H4 (cell line): ENCODE measurements around the gene CLIP4. TPM values are rescaled to one million over a fixed set of nuclear protein-coding genes. Genes with fewer than 3 reads are reported as not detected.

Experiments
- DNase-seq: peaks from one replicate; pipeline ENCODE4 v3.0.0-alpha.2; 2015; ENCODE audit warnings: low spot score
- total RNA-seq: library from RNA; depleted of rRNA; stranded (reverse); fragments of >200 nt; shearing (Covaris generic); gene quantifications from 2 replicates; pipeline ENCODE4 v1.2.3, GENCODE V29; 2014

CLIP4 gene
- total RNA-seq, 1 experiment from 2014 or later, result 21.1 TPM

DNA sequence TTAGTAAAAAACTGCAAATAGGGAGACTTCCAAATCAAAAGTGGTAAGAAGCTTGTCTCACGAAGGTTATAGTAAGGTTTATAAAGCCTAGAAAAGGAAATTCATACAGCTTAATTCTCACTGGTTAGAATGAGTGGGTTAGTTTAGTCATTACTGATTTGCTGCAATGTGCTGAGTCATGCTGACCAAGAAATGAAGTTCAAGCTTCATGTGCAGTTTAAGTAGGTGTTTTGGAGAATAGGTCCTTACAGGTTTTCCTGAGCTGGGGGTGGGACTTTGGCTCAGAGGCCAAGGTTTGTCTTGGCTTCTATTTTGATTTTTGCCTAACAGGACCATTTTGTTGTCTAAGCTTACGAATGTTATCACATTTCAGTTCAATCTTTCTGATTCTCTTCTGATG, 15.1 kb downstream of the CLIP4 start:
- peak; percentile 86 for DNase-seq

DNA sequence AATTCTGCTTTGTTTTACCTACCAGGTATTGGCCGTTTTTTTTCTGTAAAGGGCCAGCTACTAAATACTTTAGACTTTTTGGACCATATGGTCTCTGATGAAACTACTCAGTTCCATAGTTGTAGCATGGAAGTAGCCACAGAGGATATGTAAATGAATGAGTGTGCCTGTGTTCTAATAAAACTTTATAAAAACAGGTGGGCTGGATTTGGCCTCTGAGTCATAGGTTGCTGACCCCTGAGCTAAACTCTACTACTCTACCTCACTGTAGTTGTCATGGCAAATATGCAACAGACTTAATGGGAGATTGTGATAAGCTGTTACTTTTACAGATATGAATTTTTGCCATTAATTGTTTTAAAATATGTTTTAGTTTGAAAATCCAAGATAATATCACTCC, 19.7 kb downstream of the CLIP4 start:
- DNase-seq, result no peak

DNA sequence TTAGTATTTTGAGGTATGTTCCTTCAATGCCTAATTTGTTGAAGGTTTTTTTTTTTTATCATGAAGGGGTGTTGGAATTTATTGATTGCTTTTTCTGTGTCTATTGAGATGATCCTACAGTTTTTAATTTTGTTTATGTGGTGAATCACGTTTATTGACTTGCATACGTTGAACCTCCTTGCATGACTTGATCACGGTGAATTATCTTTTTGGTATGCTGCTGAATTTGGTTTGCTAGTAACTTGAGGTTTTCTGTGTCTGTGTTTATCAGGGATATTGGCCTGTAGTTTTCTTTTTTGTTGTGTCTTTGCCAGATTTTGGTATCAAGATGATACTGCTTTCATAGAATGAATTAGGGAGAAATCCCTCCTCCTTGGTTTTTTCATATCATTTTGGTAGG, 23.9 kb downstream of the CLIP4 start:
- no peak for DNase-seq

DNA sequence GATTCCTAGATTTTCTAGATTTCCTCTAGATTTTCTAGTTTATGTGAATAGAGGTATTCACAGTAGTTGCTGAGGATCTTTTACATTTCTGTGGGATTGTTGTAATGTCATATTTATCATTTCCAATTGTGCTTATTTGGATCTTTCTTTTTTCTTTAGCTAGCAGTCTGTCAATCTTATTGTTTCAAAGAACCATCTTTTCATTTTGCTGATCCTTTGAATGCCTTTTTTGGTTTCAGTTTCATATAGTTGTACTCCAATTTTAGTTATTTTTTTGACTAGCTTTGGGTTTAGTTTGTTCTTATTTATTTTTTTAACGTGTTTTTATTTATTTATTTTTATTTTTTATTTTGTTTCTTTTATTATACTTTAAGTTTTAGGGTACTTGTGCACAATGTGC, 24.5 kb downstream of the CLIP4 start:
- DNase-seq, result no peak

DNA sequence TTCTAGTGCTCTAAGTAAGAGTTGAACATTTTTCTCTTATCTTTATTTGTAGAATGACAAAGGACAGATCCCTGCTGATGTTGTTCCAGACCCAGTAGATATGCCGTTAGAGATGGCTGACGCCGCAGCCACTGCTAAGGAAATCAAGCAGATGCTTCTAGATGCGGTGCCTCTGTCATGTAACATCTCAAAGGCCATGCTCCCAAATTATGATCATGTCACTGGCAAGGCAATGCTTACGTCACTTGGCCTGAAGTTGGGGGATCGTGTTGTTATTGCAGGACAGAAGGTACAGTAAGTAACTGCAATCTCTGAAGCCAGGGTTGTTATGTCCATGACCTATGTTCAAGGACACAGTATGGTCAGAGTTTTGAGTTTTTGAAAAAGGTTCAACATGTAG, 28.4 kb downstream of the CLIP4 start:
- no peak for DNase-seq

DNA sequence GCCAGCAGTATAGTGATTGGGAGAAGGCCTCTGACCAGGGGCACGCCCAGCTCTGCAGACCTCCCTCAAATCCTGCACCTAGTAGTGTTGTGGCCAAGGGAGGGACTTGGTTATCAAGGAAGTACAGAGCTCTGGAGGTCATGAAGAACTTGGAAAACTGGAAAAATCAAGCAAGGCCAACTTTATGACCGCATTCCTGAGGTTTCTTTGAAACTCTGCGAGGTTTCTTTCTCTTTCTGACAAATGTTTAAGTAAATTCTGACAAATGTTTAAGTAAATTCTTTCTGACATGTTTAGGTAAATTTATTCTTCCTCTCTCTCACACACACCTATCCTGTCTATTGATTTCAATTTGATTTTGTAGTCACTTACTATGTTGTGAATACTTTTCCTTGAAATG, 31.0 kb downstream of the CLIP4 start:
- no peak for DNase-seq

DNA sequence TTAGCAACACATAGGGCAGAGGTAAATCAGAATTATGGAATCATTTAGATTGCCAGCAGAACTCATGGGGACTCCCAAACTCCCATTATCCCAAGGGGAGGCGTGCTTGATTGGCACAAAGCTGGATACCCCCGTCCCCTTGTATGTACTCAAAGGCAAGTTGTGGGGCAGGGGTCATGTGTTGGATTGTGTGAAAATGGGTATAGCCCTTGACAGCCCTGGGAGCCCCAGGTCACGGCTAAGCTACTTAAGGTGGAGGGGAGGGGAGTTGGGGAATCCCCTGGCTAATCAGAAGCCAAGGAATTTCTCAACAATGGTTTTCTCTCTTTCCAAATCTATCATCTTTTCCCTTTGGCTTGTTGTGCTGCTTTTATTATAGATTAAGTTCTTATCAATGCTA, 32.7 kb downstream of the CLIP4 start:
- DNase-seq, result no peak

DNA sequence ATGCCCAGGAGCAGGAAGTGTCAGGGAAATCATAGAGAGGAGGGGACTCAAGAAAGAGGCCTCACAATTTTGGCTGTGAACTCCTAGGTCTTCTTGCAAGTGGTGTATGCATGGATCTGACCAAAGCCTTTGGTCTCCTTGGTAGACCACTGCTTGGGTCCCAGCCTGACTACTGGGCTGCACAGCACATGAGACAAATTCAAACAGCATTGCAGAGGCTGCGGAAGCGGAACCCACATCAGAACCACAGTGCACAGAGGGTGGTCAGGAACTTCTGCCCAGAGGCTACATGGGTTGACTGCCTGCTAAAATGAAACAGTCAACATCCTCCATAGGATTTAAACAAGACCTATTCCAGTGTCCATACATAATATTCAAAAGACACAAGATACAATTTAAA, 39.4 kb downstream of the CLIP4 start:
- DNase-seq, result no peak

DNA sequence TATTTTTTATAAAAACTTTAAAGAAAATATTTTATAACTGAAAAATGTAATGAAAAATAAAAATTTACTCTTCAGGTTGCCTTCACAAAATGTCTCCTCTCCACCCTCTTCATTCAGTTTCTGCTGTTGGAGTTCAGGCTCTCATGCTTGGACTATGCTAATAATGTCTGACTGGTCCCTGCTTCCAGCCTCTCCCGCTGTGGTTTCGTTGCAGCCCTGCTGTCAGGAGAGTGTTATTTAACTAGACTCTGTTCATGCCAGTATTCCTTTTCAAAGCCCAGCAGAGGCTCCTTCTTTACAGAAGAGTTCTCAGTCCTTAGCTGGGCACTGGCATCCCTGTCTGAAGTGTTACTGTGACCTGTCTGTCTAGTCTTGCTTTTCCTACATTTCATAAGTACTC, 40.4 kb downstream of the CLIP4 start:
- DNase-seq, result no peak

DNA sequence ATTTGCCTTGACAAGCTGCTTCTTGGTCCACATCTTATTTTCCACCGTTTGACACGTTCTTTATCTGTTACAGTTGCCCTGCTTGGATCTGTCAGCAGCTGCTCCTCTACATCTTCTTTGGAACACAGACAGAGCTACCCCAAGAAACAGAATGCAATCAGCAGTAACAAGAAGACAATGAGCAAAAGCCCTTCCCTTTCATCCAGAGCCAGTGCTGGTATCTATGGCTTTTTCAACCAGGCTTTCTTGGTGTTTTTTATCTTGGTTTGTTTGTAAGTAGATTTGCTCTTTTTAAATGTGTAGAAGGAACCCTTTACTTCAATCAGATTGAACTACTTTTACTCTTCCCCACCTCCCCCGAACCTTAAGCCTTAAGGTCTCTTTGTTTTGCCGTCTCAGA, 41.9 kb downstream of the CLIP4 start:
- DNase-seq, result no peak

DNA sequence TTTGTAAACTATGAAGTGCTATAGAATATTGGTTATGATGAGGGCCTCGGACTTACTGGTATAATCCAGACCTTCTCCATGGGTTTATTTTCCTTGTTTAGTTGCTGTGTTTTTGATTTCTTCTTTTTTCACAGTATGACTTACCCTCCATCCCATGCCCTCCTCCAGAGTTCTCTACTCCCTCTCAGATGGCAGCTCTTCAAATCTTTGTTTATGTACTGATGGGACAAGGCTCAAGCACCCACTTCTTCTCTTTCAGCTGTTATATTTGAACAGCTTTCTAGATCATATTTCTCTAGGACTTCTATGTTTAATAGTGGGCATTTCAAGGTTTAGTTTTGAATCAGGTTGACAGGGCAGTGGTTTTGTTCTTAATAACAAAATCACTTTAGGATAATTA, 43.9 kb downstream of the CLIP4 start:
- DNase-seq, result no peak

DNA sequence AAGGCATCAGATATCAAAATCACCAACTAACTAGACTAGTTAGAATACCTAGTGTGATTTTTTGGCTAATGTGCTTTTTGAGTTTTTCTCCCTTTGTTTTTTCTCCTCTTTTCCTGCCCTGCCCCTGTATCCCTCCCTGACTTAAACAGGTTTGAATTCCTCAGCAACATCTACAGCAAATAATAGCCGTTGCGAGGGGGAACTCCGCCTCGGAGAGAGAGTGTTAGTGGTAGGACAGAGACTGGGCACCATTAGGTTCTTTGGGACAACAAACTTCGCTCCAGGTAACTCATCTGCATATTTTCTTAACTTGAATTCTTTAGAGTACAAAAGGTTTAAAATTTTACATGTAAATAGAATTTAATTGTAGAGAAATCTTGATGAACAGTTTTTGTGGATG, 45.0 kb downstream of the CLIP4 start:
- no peak for DNase-seq

DNA sequence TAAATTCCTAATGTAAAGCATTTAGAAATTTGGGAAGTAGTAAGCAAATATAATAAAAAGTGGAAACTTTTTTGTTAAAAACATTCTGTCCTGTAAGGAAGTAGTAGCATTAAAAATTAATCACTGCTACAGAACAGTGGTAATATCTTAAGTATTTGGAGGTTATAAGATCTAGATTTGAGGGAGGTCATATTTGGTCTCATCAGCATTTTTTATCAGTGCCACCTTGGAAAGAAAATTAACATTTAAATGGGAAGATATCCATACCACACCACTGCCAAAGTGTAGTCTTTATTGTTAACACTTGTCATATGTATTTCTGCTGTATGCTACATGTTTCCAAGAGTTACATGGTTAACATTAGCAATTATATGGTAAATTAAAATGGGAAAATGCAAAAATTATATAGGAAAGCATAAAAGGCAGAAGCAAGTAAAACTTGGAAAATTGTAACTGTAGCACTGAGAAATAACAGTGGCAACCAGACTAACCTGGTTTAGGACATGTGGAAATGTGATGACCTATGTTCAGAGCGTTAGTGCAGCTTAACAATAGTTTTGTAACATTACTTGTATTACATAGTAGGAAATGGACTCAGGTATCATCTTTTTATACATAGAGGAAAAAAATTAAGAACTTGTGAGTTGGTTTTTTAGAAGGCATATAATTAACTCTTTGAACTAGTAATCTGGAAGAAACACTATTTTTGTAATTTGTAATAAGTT, 47.2 kb downstream of the CLIP4 start:
- no peak for DNase-seq

DNA sequence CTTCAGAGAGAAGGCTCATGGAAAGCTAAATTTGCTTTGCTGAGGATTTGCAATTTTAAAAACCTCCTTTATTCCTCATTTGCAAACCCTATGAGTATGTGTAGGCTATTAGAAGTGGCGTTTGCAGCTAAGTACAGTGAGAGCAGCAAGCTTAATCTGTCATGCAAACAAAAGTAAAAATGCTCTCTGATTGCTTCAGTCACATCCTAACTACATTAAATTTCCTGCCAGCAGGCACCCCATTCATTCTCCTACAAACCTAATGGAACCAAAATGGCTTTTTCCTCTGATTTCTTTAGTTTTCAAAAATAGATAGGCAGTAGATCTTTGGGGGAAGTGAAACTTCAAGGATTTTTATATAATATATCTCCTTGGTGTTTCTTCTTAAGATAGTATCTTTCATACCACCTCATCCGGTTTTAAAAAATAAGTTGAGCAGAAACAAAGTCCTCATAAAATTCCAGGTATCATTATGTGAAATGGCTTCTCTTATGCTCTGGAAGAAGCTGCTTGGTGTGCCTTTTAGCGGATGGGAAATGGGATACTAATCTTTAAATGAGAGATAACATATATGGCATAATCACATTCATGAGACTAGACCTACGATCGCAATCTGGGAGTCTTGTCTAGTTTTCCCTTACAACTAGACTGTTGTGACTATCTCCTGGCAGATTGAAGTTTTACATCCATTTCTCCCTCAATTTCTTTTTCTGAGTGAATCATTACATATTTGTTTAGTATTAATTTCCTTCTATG, 49.1 kb downstream of the CLIP4 start:
- DNase-seq, result no peak

DNA sequence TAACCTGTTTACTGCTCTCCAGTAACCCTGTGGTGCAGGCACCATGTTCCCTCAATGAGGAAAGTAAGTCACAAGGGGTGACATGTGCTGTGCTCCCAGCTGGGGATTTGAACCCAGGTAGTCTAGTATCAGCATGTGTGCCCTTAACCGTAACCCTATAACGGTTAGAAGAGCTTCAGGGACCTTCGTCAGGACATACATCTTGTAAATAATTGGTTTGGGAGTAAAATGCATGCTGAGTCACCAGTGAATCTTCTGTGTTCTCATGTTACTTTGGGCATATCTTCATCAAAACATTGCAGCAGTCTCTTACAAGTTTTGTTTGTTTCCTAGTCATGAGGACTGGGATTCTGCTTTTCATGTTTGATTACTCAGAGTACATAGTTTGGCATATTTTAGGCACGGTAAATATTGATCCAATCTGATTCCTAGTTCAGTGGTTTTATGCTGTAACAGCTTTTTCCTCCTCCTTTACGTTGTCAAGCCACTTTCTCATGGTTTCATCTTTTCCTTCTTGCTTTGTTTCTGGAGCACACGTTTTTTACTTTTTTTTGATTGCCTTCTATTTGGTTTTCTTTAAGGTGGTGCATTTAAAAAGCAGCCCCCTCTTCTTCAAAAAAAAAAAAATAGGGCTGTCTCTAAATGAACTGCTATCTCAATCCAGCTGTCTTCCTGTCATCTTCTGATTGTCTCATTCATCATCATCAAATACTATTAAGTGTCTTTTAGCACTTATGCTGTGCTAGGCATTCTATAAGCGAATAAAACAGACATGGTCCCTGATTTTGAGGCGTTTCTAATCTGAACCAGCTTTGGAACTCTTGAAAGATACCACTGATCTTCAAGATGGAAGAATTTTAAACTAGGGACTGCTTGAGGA, 50.4 kb downstream of the CLIP4 start:
- peak; percentile 39 for DNase-seq

DNA sequence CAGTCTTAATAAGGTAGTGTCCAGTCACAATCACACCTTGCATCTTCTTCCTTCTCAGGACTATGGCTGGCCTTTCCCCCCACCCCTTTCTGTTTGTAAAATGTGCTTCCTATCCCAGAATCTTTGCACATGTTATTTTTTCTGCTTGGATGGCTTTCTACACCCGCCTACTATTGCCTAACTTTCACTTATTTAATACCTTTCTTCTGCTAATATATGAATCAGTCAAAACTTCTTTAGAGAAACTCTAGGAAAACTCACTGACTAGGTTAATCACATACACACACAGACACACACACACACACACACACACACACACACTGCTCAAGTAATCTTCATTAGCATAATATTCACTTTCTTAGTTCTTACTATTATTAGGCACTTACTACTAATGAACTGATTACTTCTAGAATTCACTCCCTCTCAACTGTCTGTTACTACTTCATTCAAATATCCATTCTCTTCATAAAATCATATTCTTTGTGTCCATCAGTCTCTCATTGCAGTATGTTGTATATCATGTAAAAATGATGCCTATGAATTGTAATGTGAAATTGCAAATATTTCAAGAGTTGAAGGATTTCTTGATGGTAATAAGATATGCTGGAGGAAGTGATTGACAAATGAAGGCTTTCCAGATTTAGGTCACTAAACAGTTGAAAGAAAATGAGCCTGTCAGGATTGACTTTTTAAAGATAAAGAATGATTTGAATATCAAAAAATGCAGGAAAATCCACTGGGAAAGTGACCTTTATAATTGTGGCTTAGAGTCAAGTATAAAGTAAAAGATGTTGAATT, 51.2 kb downstream of the CLIP4 start:
- no peak for DNase-seq

DNA sequence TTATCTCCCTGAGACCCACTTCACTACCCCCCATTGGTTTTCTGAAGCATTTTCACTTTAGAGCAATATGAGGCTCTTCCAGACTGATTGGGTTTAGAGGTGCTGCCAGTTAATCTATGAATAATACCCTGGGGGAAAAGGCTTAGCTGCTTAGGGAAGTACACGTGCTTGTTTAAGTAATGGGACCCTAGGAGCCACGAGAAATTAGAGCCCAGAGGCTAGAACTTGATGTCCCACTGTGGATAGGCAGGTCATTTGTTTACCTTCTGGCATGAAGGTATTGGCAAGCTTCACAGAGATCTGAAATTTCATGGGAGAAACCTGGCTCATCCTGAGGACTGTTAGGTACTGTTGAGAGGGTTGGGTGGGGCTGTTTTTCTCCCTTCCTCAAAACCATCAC, 59.7 kb downstream of the CLIP4 start:
- DNase-seq, result no peak

DNA sequence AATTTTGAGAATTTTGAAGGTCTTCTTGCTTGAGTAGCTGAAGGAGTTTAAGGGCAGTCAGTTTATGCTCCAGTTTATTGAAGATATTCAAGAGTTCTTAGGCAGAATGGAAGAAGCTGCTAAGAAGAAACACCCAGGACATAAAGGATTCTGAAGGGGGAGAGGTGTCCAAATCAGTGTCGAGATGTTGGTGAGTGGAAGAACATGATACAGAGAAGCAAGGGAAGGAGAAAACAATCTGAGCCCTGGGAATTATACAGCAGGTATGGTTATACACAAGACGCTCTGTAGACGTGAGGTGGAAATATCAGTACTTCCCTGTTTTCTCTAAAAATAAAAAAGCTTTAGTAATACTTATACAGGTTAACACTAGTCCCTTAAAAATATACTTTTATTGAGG, 60.1 kb downstream of the CLIP4 start:
- DNase-seq, result no peak

DNA sequence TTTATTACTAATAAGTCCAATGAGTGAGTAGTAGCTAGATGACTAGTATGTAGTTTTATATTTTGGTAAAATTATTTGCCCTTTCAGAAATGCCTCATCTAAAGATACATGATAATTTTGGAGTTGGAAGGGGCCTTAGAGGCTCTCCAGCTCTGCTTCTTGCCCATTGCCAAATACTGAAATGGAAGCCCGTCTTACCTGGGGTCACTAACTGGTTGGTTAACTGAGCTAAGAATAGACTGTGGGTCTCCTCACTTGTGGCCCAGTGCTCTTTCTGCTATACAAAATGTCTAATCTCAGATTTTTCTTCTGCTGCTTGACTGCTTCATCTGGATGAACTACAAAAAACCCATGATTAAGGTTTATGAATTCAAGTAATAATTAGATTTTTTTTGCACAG, 67.1 kb downstream of the CLIP4 start:
- no peak for DNase-seq

DNA sequence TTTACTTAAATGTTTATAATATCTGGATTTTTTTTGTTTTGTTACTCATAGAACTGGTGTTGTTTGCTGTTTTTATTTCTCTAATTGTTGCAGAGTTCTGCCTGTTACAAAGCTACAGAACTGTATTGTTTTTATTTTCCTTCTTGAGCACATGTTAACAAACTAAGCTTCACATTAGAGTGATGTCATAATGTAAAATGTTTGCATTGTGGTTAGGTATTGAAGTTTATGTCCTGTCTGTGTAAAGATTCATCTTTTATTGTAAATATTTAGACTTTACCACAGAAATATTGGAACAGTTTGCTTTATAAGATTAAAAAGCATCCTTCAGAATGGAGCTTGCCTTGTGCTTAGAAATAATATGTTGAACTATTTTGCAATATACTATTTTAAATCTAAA, 67.7 kb downstream of the CLIP4 start:
- no peak for DNase-seq

DNA sequence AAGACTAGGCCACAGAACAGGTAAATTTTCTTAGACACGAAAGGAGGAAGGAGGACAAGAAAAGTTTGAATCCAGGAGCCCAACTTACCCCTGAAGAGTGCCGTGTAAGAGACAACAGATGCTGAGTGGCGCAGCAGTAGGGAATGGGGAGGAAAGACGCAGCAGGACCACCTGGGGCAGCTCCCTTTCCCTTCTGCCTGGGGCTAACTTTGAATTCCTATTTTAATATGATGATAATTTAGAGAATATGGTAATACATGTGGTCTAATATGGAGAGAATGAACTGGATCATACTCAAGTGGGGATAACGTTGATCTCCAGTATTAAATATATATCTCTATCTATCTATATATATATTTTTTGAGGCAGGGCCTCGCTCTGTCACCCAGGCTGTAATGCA, 69.3 kb downstream of the CLIP4 start:
- DNase-seq, result no peak

DNA sequence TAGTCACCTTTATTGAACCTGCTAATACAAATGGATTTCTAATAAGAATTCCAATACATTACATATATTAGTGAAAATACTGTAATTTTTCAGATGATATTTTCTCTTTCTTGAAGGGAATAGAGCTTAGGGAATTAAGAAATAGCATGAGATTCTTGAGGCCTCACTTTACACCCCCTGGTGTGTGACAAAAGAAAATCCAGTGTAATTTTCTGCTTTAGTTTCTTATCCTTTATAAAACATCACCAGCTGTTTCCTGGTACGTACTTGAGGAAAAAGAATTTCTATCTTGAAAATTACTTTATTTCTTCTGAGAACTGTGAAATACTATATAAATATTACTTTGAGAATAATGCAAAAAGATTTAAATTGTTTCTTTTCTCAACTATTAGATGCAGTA, 71.6 kb downstream of the CLIP4 start:
- no peak for DNase-seq
